ENCODE measurements around the gene BRD3OS.

BRD3OS gene

DNA sequence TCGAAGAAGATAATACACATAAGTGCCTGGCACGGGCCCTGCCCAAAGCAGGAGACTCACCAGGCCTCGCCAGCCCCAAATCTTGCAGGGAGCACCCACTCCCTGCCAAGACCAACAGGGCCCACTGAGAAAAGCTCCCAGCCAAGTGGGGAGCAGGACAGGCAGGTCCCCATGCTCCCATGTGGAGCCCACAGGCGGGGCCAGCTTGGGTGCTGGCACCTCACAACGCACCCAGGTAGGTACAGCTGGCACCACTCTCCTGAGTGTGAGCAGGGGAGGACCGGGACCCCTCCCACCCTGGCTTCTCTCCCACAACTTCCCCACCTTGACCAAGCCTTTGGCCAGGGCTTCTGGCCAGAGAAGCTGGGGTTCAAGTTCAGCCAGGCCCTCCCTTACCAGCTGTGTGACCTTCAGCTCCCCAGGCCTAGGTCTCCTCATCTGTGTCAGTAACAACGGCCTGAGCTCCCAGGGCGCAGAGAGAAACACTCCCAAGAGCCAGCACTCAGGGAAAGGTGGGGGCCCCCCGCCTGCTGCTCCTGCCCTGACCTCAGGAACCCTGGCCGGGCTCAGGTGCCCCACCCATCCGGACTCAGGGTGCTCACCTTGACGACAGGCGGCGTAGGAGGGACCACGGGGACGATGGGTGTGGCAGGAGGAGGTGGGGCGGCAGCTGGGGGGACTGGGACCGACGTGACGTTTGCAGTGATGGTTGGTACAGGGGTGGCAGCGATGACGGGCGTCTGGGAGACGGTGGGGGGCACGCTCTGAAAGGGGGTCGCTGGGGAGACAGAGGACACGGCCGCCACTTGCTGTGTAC is 24.7 kb downstream of the BRD3OS start:
- no peak for DNase-seq (ENCODE audit: low read depth in 4 of 4, low spot score in 1 of 4)

DNA sequence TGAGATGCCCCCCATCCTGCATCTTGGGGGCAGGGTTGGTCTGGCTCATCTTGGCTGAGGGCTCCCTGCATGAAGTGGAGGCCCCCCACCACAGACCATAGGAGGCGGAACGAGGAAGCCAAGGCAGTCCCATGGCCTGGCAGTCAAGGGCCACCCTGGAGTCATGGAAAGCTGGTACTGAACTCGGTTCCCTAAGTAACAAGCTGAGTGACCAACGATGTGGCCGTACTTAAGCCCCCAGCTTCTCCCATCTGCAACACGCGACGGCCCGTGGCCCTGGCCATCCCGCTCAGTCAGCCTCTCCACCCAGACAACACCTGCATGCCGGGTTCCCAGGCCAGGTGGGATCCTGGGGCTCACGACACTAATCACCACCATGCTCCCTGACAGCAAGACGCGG is 25.4 kb downstream of the BRD3OS start:
- DNase-seq (ENCODE audit: low read depth in 4 of 4, low spot score in 1 of 4) = no peak

- no peak for DNase-seq (ENCODE audit: low read depth in 4 of 4, low spot score in 1 of 4)
These were observed 26.0 kb downstream of the BRD3OS start for GRCh38 chr9:134051319-134051718.

DNA sequence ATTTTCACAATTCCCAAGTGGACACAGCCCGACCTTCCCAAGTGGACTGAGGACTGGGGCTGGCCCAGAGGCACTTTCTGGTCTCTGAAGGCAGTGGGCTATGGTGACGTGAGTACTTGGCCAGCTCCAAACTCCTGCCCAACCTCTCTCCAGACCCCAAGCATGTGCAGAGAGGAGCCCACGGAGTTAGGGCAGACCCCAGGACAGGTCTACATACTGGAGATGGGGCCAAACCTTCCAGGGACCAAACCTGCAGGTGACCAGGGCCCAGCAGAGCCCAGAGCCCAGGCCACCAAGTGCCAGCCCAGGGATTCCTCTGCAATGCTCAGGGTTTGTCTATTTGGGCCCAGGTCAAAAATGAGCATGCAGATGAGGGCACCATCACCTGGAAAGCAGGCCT is 27.2 kb downstream of the BRD3OS start:
- no peak for DNase-seq (ENCODE audit: low read depth in 4 of 4, low spot score in 1 of 4)

DNA sequence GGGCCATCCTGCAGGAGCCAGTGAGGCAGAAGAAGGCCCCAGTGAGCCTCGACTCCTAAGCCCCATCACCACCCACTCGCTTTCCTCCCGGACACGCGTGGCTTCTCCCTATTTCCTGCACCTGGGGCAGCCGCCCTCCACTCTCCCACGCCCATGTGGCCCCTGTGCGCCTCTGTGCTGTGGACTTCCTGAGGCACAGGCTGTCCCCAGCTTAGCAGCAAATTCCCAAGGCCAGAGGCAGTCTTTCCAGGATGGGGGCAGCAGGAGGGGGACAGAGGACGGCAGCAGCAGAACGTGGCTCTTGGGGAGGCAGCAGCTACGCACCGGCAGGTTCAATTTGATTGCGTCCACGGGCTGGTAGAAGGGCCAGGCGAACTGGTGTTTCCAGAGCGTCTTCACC is 27.7 kb downstream of the BRD3OS start:
- no peak for DNase-seq (ENCODE audit: low read depth in 4 of 4, low spot score in 1 of 4)

DNA sequence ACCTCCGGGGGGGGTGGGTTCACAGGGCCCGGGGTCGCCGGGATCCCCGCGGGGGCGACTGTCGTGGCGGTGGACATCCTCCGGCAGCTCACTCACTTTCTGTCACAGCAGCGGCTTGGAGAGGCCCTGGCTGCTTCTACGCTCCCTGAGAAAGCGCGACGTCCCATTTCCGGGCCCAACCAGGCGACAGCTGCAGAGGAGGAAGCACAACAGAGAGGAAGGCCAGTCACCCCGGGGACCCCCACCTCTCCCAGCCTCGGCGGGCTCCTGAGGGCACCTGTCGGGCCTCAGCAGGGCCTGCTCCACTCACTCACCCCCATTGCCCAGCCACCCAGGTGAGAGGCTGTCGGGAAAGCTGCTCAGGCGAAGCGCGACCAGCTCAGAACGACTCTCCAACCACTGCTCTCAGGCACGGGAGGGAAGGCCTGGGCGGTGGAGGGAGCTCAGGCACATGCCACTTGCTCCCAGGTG is 28.2 kb downstream of the BRD3OS start:
- DNase-seq (ENCODE audit: low read depth in 4 of 4, low spot score in 1 of 4) = no peak

DNA sequence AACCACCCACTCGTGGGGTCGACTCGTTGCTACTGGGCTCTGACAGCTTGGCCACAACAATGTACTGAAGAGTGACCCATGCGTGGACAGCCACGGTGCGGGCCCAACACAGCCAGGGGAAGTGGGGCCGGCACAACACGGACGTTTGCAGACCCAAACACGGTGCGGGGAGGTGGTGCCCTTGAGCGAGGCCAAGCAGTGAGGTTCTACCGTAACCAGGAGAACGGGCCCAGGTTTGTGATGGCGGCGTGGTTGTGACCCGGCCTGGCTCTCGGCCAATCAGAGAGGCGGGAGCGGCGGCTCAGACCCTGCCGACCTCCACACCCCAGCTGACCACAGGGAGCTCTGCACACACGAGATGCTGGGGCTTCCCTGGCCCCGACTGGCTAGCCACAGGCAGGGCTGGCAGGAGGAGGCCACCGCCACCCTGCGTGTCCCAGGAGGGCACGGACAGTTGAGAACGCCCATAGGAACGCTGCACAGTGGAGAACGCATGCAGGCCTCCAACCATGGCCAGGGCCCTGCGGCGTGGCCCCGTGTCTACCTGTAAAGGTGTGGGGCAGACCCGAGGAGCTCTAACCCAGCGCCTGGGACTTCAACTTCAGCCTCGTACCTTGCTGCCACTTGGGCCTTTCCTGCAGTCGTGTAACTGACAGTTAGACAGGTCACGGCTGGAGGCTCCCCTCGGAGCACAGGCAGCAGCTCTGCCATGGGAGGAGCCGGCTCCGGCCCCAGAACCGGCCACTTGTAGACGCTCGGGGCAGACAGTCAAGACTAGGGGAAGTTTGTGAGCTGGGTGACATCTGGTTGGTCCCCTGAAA is 28.9 kb downstream of the BRD3OS start:
- DNase-seq (ENCODE audit: low read depth in 4 of 4, low spot score in 1 of 4) = no peak

DNA sequence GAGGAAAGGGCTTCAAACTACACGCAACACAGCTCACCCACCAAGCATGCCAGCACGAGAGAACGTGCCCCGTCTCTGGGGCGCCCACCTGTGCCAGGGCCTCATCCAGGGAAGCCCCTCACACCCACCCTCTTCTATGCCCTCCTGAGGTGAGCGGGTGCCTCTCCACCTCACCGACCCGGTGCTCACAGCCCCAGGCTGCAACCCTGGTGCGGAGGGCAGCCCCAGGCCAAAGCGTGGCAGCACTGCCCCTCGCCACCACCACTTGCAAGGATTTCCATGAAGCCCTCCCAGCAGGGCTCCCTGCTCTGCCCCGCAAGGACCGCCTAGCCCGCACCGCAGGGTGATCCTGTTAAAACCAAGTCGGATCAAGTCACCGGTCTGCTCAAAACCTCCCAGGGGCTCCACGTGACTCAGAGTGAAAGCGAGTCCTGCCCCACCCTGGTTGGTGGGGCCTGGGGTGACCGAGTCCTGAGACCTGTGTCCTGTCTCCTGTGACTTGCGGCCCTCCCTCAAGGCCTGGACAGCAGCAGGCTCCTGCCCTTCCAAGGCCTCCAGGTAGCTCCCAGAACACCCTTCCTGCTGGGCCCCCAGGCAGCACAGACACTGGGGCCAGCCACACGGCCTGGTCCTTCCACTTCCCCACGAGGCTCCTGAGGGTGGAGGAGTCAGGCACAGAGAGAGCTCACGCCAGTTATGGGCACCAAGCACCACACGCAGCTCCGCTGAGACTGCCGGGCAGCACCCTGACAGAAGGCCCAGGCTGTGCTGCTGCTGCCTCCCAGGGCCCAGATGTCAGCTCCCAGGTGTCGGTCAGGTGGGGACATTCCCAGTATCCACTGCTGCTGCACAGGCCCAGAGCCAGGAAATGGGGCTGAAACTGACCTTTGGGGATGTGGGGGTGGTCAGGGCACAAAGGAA is 29.9 kb downstream of the BRD3OS start:
- no peak for DNase-seq (ENCODE audit: low read depth in 4 of 4, low spot score in 1 of 4)

DNA sequence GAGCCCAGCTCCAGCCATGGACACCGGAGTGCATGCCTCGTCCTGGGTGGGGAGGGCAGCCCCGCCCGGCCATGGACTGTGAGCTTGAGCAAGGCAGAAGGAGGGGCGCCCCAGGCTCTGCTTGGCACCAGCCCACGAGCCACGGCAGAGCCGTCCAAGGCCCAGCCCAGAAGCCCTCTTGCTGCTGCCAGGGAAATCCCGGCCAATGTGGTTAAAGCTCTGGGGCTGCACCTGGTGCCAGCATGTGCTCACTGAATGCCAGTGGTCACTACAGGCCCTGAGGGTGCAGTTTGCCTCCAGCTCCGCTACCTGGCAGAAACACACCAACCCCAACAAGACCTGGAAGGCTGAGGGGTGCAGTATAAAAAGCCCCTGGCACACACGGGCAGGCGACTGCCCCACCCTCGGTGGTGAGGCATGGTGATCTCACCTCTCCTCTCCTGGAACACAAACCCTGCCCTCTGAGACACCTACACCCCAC is 30.7 kb downstream of the BRD3OS start:
- no peak for DNase-seq (ENCODE audit: low read depth in 4 of 4, low spot score in 1 of 4)

DNA sequence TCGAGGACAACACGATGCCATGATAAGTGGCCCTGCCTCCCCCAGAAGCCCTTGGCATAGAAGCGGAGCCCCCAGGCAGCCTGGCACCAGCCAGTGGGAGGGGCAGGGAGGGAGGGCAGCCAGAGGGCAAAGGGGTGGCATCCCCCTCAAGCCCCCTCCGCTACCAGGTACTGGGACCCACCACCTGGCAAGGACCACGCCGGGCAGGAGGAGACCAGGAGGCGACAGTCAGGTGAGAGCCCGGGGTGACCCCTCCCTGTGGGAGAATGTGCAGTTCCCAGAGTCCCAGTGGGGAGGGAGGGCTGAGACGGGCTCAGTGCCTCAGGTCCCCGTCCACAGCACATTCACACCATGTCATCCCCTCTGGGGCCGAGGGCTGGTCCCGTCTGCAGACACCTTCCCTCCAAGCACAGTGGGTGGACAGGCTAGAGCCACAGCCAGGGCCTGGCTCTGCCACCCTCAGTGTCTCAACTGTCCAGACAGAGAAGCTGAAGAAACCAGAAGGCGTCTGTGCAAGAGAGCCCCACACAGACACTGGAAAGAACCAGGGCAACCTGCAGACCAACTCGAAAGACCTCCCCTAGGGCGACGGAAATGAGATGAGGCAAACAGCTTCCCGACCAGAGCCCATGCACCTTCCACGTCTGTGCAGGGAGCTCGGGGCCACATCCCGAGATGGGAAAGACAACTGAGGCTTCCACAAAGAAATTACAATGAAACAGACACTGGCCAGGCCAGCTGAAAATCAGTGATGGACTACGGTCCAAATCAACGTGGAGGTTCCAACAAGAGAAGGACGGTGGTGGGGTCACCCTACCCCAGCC is 31.4 kb downstream of the BRD3OS start:
- DNase-seq (ENCODE audit: low read depth in 4 of 4, low spot score in 1 of 4) = no peak

DNA sequence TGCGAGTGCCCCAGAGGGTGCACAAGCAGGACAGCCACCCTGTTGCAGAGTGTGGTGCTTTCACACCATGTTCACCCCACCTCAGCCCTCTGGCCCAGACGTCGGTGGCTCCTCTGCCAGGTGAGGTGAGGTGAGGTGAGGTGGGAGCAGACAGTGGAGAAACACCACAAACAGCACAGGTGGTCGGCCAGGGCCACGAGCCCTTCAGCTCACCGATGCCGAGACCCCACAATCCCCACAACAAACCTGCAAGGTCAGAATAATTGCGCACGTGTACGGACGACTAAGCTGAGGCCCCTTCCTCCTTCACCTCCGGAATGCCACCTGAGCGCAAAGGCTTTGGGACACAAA is 32.0 kb downstream of the BRD3OS start:
- DNase-seq (ENCODE audit: low read depth in 4 of 4, low spot score in 1 of 4) = no peak

DNA sequence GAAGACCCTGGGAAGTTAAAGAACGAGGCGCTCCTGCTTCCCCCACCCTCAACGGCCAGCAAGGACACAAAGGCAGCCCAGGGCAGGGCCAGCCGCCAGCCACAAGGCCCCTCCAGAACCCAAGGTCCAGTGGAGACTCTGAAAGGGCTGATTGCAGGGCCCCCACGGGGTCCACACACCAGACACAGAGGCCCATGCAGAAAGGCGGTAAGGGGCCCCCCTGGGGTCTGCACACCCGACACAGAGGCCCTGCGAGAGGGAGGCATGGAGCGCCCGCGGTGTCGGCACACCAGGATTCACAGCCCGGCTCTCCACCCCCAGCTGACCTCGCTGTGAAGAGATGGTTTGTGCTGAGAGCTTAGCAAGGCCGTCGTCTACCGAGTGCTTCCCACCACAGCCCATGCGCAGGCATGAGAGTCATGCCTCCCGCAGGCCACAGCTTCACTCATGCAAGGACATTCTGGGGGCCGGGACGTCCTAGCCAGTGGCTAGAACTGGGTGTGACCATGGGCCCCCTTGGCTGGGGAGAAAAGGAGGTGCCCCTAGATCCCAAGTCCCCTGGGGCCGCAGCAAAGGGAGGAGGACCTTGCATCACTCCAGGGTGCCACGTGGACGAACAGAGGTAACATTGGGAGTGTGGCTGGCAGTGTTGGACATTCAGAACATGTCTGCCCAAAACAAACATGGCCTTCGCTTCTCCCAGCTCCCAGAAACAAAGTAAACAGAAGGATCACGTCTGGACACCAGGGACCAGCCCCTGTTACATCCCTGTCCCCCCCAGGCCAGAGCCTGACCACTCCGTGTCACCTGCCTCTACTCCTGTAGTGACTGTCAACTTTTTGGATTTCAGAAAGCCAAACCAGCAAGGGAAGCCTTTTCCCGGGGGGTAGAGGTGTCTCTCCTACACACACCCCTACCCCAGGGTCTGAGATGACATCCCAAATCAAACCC is 32.7 kb downstream of the BRD3OS start:
- no peak for DNase-seq (ENCODE audit: low read depth in 4 of 4, low spot score in 1 of 4)

- no peak for DNase-seq (ENCODE audit: low read depth in 4 of 4, low spot score in 1 of 4)
These were observed 33.4 kb downstream of the BRD3OS start for GRCh38 chr9:134058716-134059115.

DNA sequence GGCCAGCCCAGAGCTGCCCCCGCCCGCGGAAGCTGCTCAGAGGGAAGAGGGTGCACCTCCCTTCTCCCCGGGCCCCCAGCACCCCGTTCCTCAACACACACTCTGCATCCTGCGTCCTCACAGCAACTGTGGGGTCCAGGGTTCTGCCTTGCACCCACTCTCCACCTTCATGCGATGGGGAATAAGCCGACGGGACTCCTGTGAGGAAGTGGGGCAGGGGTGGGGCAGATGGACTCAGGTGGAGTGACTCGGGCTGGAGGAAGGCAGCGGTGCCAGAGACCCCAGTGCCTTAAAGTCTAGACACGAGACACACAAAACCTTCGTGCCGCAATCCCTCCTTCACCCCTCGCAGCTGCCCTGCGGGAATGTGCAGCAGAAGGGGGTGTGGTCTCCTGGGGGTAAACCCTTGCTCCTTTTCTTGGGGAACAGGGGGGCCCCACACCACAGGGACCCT is 33.9 kb downstream of the BRD3OS start:
- DNase-seq (ENCODE audit: low read depth in 4 of 4, low spot score in 1 of 4) = no peak

GRCh38 chr9:134059661-134060395 is 34.5 kb downstream of the BRD3OS start:
- DNase-seq (ENCODE audit: low read depth in 4 of 4, low spot score in 1 of 4) = no peak

GRCh38 chr9:134060546-134060945 is 35.3 kb downstream of the BRD3OS start:
- DNase-seq (ENCODE audit: low read depth in 4 of 4, low spot score in 1 of 4) = no peak

GRCh38 chr9:134061019-134061687 is 35.9 kb downstream of the BRD3OS start:
- DNase-seq (ENCODE audit: low read depth in 4 of 4, low spot score in 1 of 4) = no peak

All from stimulated activated CD4-positive, alpha-beta T cell treated with anti-CD3 and anti-CD28 coated beads, Interleukin-1b, Interleukin-23, amount 100 ng/mL, for 24 hours (primary cell).